SU-DHL-6 (cell line): ENCODE measurements around the gene PRKAR2B.
"Not testable (repeated sequence)": the region's sequence is repeated elsewhere in the genome, so short reads cannot be mapped to it uniquely, and the experiment has no call there.

Experiments
- H2AFZ ChIP-seq: fragments of 200-600 bp; sonication (generic); 2 replicates; pipeline ENCODE4 v1.6.1; 2014; ENCODE audit warnings: low read depth, mild to moderate bottlenecking, moderate library complexity, mixed read lengths, antibody characterized with exemption, low read length; ENCODE audit not compliant: severe bottlenecking
- H3F3A ChIP-seq: fragments of 200-600 bp; shearing (Covaris generic); 2 replicates; pipeline ENCODE4 v1.6.0; 2016; ENCODE audit warnings: antibody characterized with exemption, mild to moderate bottlenecking; ENCODE audit not compliant: insufficient read depth
- H3K27ac ChIP-seq: fragments of 200-600 bp; sonication (generic); 2 replicates; pipeline ENCODE4 v1.5.1; 2016; ENCODE audit warnings: low read depth, mild to moderate bottlenecking, low read length, moderate library complexity, mixed read lengths
- H3K27me3 ChIP-seq: fragments of 200-600 bp; sonication (generic), shearing (Covaris generic); 2 replicates; pipeline ENCODE4 v1.6.0; 2014; ENCODE audit warnings: mild to moderate bottlenecking, low read length
- H3K36me3 ChIP-seq: fragments of 200-600 bp; sonication (generic); 2 replicates; pipeline ENCODE4 v1.6.1; 2014; ENCODE audit warnings: mild to moderate bottlenecking, low read length, mixed read lengths
- H3K4me2 ChIP-seq: fragments of 300-600, 200-600 bp; shearing (Covaris generic), sonication (generic); 2 replicates; pipeline ENCODE4 v1.6.0; 2014; ENCODE audit warnings: low read length, low read depth, mild to moderate bottlenecking; ENCODE audit not compliant: poor library complexity, severe bottlenecking
- H3K4me3 ChIP-seq: fragments of 200-600 bp; sonication (generic); 2 replicates; pipeline ENCODE4 v1.5.1; 2014; ENCODE audit warnings: antibody characterized with exemption, low read length, mild to moderate bottlenecking, mixed read lengths; ENCODE audit not compliant: insufficient read depth, poor library complexity, severe bottlenecking
- H3K79me2 ChIP-seq: fragments of 200-600 bp; sonication (generic); 2 replicates; pipeline ENCODE4 v1.6.1; 2014; ENCODE audit warnings: mild to moderate bottlenecking, low read length, moderate library complexity; ENCODE audit not compliant: insufficient read depth
- H3K9ac ChIP-seq: fragments of 200-600 bp; sonication (generic); 2 replicates; pipeline ENCODE4 v1.7.0; 2014; ENCODE audit warnings: mild to moderate bottlenecking, low read length
- H3K9me2 ChIP-seq: fragments of 200-600 bp; sonication (generic); replicated peaks from 2 replicates; pipeline ENCODE4 v1.6.1; 2014; ENCODE audit warnings: low read length; ENCODE audit not compliant: insufficient read depth
- H3K9me3 ChIP-seq: fragments of 200-600 bp; sonication (generic); 2 replicates; pipeline ENCODE4 v1.6.1; 2014; ENCODE audit warnings: low read length, mixed read lengths; ENCODE audit not compliant: insufficient read depth
- H4K20me1 ChIP-seq: fragments of 200-600 bp; sonication (generic); 2 replicates; pipeline ENCODE4 v1.6.1; 2014; ENCODE audit warnings: low read depth, mild to moderate bottlenecking, antibody characterized with exemption, low read length, moderate library complexity, mixed read lengths
- EZH2phosphoT487 ChIP-seq: fragments of 200-600 bp; sonication (generic), shearing (Covaris generic); conservative IDR thresholded peaks from 2 replicates; pipeline ENCODE4 v1.6.1; 2018; ENCODE audit warnings: mild to moderate bottlenecking, antibody characterized with exemption, low read length, moderate library complexity, mixed read lengths
- TF ChIP-seq, protein P1 (sequence below): fragments of 200-600 bp; sonication (generic); IDR thresholded peaks from one replicate; pipeline ENCODE4 v1.5.1; 2017; ENCODE audit warnings: antibody characterized with exemption, mild to moderate bottlenecking, low read length, moderate library complexity; ENCODE audit not compliant: insufficient read depth, poor library complexity, severe bottlenecking

Gene PRKAR2B

DNA sequence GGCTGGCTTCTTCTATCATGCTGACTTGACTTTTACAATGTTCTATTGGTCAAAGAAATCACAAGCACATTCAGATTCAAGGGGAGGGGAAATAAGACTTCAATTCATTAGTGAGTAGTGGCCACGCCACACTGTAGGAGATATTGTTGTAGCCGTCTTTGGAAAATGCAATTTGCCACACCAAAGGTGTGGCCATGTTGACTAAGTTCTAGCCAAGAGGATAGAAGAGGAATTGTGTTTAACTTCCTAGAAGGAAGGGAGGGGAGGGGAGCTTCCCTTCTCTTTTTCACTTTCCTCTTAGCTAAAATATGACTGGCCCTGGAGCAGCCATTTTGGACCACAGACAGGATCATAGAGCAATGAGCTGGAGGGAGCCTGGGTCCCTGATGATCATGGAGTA is 3.4 kb upstream of the PRKAR2B start:
- Histone ChIP-seq H3K27me3 (no peaks in the 10 kb centered on the region), H3K9me2 (no peaks in the 10 kb centered on the region), H3F3A (peaks cover 8% of the 10 kb centered on the region), H3K9me3 (no peaks in the 10 kb centered on the region), H3K27ac (no peak overlapping the region), H3K4me2 (no peak overlapping the region), H3K9ac (no peak overlapping the region), H3K4me3 (no peak overlapping the region), H2AFZ (no peak overlapping the region), H3K79me2 (no peaks in the 10 kb centered on the region), H3K36me3 (no peaks in the 10 kb centered on the region), H4K20me1 (no peaks in the 10 kb centered on the region)
- TF ChIP-seq EZH2phosphoT487, result no peak
- TF ChIP-seq, protein P1, sequence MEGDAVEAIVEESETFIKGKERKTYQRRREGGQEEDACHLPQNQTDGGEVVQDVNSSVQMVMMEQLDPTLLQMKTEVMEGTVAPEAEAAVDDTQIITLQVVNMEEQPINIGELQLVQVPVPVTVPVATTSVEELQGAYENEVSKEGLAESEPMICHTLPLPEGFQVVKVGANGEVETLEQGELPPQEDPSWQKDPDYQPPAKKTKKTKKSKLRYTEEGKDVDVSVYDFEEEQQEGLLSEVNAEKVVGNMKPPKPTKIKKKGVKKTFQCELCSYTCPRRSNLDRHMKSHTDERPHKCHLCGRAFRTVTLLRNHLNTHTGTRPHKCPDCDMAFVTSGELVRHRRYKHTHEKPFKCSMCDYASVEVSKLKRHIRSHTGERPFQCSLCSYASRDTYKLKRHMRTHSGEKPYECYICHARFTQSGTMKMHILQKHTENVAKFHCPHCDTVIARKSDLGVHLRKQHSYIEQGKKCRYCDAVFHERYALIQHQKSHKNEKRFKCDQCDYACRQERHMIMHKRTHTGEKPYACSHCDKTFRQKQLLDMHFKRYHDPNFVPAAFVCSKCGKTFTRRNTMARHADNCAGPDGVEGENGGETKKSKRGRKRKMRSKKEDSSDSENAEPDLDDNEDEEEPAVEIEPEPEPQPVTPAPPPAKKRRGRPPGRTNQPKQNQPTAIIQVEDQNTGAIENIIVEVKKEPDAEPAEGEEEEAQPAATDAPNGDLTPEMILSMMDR, result no peak

DNA sequence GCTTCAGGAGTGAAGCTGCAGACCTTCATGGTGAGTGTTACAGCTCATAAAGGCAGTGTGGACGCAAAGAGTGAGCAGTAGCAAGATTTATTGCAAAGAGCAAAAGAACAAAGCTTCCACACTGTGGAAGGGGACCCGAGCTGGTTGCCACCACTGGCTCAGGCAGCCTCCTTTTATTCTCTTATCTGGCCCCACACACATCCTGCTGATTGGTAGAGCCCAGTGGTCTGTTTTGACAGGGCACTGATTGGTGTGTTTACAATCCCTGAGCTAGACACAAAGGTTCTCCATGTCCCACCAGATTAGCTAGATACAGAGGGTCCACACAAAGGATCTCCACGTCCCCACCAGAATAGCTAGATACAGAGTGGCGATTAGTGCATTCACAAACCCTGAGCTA is 2.7 kb upstream of the PRKAR2B start:
- not testable (repeated sequence) for H3F3A ChIP-seq, H3K4me3 ChIP-seq, H3K9ac ChIP-seq, H3K4me2 ChIP-seq, H3K9me2 ChIP-seq, H3K36me3 ChIP-seq, H3K27ac ChIP-seq, H3K27me3 ChIP-seq, H2AFZ ChIP-seq, H3K79me2 ChIP-seq, H4K20me1 ChIP-seq, H3K9me3 ChIP-seq

DNA sequence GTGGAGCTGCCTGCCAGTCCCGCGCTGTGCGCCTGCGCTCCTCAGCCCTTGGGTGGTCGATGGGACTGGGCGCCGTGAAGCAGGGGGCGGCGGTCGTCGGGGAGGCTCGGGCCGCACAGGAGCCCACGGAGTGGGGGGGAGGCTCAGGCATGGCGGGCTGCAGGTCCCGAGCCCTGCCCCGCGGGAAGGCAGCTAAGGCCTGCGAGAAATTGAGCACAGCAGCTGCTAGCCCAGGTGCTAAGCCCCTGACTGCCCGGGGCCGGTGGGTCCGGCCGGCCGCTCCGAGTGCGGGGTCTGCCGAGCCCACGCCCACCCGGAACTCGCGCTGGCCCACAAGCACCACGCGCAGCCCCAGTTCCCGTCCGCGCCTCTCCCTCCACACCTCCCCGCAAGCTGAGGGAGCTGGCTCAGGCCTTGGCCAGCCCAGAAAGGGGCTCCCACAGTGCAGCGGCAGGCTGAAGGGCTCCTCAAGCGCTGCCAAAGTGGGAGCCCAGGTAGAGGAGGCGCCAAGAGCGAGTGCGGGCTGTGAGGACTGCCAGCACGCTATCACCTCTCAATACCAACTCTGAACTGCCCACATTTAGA is 2.1 kb upstream of the PRKAR2B start:
- H3K79me2 ChIP-seq, H2AFZ ChIP-seq, H3K36me3 ChIP-seq, H3K4me2 ChIP-seq, H3K27me3 ChIP-seq, H3F3A ChIP-seq, H3K9me2 ChIP-seq, H3K9ac ChIP-seq, H3K9me3 ChIP-seq, H3K27ac ChIP-seq, H4K20me1 ChIP-seq, H3K4me3 ChIP-seq: not testable (repeated sequence)

DNA sequence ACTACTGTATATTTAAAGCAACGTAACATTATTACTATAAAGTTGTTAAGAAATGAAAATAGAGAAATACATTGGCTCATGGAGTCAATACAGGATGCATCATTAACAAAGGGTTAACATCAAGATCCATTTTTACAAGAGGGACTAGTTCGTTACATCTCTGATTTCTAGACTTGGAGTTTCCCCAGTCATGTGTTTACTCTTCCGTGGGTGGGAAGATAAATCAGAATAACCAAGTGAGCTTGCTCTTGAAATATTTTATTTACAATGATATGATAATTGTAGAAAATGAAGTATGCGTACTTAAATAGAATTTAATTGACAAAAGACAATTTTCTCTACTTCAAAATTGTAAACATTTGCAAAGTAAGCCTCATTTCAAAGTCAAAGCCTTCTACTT is 1.0 kb upstream of the PRKAR2B start:
- no peak overlapping the region for H2AFZ ChIP-seq
- TF ChIP-seq, protein P1, result no peak
- TF ChIP-seq EZH2phosphoT487, result no peak

More for the DNA sequence above, 1.0 kb upstream of the PRKAR2B start:
- no peaks in the 10 kb centered on the region for H3K9me2 ChIP-seq
- no peak overlapping the region for H3K27ac ChIP-seq
- H3K4me3 ChIP-seq, result no peak overlapping the region
- no peaks in the 10 kb centered on the region for H3K79me2 ChIP-seq
- peak overlapping the region; percentile 67 for H3K4me2 ChIP-seq
- H3K27me3 ChIP-seq, result no peaks in the 10 kb centered on the region
- no peaks in the 10 kb centered on the region for H3K36me3 ChIP-seq
- H3K9me3 ChIP-seq, result no peaks in the 10 kb centered on the region
- H3F3A ChIP-seq, result peaks cover 8% of the 10 kb centered on the region
- no peaks in the 10 kb centered on the region for H4K20me1 ChIP-seq
- H3K9ac ChIP-seq, result no peak overlapping the region
